Measurements from ENCODE around the gene KLHL26. TPM values are rescaled to one million over a fixed set of nuclear protein-coding genes. Genes with fewer than 3 reads are reported as not detected.
A peak's percentile ranks its signal among the peaks of the same experiment; 100 is the strongest.

KLHL26 gene
- total RNA-seq, 1 donor from 2014 or later = 7.0 TPM

- DNase-seq = no peak
These were observed 33.4 kb upstream of the KLHL26 start for GRCh38 chr19:18603255-18603957.

GRCh38 chr19:18603958-18604819, 32.6 kb upstream of the KLHL26 start:
- DNase-seq = no peak

- DNase-seq = no peak
These were observed 32.0 kb upstream of the KLHL26 start for GRCh38 chr19:18604820-18605159.

DNA sequence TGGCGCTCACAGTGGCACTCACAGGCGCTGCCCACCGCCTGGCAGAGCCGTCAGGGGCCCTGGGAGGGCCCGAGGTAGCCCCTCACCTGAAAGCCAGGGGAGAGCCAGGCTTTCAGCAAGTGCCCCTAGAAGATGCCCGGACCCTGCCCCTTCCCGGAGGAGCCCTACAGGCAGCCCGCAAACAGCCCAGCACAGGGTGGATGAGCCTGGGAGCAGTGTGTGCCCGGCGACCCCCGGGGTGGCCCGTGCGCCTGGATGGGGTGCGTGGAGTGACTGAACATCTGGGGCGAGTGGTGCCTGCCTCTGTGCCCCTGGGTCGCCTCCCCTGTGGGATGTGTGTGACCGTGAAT, 31.7 kb upstream of the KLHL26 start:
- DNase-seq = no peak

DNA sequence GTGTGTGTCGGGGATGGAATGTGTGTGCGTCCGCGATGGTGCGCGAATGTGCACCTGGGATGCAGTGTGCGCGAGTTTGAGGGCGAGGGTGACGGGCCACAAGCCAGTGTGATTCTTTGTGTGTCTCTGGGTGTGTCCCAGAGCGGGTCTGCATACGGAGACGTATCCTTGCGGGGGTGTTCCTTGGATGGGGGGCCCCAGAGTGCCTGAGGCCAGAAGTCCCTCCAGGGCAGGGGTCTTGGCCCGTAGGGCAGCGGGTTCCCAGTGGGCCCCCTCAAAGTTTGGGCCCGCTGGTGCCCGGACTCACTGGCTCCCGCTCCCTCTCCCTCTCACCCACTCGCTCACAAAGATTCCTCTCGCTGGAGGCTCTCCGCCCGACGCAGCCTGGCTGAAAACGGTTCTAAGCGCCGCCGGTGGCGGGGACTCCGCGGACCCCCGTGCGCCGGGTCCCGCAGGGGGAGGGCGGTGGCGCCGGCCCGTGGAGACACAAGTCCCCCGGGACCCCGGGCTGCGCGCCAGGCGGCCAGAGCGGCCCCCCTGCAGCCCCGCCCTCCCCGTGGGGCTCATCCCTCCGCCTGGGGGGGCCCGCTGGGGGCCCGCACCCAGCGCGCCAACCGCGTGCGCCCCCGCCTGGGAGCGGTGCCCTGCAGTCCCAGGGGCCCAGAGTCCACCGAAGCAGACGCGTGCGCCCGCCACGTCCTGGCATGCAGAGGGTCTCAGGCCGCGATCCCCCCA, 31.1 kb upstream of the KLHL26 start:
- DNase-seq = no peak

GRCh38 chr19:18606281-18607225, 30.3 kb upstream of the KLHL26 start, which contains the start of gene CRLF1:
Gene CRLF1 (minus strand): TSS chr19:18606799. CDS start chr19:18606656, 143 bp downstream.
- no peak for DNase-seq

DNA sequence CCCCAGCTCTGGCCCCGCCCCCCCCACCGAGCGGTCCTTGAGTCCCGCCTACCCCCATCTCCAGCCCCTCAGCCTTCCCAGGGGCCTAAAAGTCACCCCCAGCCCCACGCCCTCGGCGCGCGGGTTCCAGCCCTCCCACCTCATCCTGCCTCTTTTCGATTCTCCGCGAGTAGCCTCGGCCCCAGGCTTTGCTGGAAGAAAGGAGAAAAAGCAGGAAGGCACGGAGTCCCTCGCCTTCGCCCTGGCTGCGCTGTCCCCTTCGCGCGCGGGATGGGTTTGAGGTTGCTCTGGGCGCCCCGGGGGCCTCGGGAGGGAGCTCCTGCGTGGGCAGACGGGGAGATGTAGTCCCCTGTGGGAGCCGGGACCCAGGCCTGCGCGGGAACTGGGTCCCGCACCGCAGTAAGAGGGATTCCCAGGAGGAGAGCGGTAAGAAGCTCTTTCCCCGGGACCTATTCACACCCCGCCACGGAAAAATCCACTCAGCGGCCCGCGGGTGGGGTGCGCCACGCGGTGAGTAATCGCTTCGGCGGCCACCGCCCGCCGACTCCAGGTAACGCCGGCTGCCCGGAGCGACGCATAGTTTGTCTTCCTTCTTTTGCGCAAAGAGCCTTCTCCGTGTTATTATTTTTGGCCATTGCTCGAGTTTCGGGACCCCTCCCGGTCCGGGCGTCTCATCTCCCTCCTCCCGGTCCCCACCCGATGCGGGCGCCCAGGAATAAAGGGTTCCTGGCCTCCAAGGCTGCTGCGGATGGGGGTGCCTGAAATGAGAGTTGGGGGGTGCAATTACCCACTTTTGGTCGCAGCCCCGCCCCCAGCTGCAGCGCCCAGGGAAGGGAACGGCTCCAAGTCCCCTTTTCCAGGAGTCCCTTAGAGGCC, 29.4 kb upstream of the KLHL26 start:
- DNase-seq = no peak

DNA sequence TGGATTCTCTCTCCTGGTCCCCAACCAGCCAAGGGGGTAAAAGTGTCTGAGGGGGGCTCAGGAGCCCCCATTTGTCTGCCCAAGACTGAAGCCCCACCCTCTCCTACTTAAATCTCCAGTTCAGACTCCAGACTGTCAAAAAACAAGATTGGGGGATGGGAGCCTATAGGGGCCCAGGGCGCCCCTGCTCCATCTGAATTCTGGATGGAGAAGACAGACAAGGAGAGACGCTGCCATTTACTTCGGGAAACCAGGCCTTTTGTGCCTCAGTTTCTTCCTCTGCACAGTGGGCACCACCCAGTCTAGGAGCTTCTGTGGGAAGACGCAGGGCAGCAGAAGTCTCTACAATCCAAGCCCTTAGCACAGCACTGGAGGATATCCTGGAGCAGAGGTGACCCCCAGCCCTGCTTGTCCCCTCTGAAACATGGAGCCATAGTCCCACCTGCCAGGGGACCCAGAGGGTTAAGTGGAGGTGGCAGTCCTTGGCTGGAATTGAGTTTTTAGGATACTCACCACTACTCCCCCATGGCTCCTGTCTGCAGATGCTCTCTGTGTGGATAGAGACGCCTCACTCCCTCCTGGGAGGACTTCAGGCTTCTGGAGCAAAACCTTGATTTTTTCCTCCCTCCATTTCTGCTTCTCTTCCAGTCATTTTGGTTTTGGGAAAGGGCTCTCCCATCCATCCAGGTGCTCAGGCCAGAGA, 28.6 kb upstream of the KLHL26 start:
- DNase-seq = no peak

DNA sequence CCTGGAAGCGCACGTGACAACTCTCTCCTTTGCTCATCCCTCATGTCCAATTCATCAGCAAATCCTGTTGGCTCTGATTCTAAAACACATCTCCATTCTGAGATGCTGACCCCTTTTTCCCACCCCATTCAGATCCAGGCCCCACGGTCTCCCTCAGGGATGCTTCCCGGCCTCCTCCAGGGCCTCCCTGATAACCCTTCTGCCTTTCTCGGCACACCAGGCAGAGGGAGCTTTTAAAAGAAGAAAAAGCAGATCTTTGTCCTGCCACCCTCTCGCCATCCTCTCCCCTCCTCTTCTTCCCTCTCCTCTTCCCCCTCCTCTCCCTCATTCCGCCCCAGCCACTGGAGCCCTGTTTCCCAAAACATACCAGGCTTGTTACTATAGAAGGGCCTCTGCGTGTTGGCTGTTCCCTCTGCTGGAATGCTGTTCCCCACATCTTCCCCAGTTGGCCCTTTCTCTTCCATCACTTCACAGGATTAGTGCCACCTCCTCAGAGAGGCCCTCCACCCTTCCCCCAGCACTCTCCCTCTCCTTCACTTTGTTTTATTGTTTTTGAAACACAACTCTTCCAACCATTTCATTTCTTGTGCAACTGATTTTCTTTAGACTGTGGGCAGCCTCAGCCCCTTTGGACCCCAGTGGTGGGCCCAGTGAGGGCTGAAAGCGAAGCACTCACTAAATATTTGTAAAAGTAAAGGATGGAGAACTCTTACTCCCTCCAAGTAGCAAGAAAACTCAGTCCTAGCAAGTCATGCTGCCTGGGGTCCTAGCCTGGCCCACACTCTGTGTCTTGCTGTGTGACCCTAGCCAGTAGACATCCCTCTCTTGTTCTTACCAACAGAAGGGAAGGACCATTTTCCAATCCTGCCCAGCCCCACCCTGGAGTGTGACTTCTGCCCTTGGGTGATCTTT, 27.8 kb upstream of the KLHL26 start:
- no peak for DNase-seq

GRCh38 chr19:18609717-18610051, 27.1 kb upstream of the KLHL26 start:
- no peak for DNase-seq

DNA sequence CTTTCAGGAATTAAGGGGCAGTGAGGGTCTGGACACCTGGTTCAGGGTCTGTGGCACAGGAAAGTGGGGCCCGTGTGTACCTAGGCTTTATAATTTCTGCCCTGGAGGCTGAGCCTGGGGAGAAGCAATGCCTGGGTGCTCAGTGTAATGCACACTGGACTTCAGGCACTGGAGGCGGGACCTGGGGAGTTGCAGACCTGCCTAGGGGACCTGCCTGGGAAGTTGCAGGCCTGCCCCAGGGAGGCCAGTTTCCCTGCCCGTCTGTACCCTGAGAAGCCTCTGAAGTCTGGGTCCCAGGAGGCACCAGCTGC, 26.6 kb upstream of the KLHL26 start:
- DNase-seq = no peak

DNA sequence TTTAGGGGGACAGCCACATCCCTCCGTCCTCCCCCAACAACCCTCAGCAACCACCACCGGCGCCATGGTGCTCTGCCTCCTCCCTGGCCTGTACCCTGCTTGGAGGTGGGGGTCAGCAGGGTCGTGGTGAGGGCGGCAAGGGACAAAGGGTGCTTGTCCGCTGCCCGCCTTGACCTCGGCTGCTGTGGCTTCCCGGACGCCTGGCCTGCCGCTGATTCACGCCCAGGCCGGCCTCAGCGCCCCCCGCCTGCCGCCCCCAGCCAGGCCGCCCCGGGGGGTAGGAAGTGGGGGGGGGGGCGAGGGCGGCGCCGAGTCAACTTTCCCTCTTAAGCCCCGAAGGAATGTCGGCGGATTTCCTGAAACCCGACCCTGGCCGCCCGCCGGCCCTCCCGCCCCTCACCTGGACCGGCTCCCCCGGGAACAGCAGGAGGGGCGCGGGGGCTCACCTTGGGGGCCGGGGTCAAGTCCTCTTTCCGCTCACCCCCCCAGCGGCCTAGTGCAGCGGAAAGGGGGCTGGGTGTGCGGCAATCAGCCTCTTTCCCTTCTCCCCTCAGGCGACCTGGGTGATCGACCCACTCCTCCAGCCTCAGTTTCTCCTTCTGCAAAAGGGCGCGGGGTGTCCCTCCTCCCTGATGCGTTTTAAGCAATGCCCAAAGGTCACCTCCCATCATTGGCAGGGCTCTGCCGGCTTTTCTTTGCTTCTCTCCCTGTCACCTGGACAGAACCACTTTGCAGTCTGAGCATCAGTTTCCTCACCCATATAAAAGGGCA, 26.1 kb upstream of the KLHL26 start:
- DNase-seq = no peak

GRCh38 chr19:18611327-18612050, 25.3 kb upstream of the KLHL26 start:
- no peak for DNase-seq

GRCh38 chr19:18612051-18612771, 24.6 kb upstream of the KLHL26 start:
- no peak for DNase-seq

- DNase-seq = peak; percentile 32
These were observed 23.8 kb upstream of the KLHL26 start, which contains the start of gene TMEM59L for GRCh38 chr19:18612772-18613588. Gene TMEM59L (plus strand): TSS chr19:18612870. CDS start chr19:18612959, 89 bp downstream.

GRCh38 chr19:18613589-18614234, 23.1 kb upstream of the KLHL26 start:
- no peak for DNase-seq

All from occipital lobe (tissue), 2 donors.